ENCODE data around the gene VPS36.
"Not testable (repeated sequence)": the region's sequence is repeated elsewhere in the genome, so short reads cannot be mapped to it uniquely, and the experiment has no call there.

VPS36 gene

DNA sequence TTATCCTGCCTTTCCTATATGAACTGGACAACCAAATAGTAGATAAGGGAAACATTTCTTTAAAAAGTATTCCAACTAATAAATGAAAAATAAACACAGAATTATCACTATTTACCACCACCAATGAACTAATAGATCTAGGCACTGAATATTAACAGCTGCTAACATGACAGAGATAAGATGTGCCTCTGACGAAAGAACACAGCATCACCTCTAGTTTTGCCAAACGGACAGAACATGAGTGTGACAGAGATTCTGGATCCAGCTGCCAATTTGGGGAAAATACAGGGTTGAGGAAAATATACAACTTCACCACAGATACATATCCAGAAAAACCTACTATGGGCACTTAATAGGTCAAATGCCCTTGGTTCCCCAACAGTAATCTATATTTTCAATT, 18.0 kb downstream of the VPS36 start:
- DNase-seq = no peak

DNA sequence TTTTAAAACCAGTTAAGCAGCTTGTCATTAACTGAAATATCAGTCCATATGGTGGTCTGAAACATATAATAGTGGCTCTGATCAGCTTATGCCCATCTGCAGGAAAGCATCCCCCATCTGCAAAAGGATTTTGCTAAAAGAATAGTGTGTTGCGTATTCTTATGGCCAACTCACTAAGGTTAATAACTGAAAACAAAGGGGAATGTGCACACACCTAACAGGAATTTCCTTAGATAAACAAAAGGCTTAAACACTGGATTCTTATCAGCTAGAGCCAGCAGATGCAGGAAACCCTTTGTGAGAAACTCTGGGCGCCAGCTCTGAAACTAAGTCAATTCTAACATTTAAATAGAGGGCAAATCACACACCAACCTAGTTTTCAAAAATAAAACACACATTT, 22.1 kb downstream of the VPS36 start:
- peak; percentile 99 for DNase-seq

DNA sequence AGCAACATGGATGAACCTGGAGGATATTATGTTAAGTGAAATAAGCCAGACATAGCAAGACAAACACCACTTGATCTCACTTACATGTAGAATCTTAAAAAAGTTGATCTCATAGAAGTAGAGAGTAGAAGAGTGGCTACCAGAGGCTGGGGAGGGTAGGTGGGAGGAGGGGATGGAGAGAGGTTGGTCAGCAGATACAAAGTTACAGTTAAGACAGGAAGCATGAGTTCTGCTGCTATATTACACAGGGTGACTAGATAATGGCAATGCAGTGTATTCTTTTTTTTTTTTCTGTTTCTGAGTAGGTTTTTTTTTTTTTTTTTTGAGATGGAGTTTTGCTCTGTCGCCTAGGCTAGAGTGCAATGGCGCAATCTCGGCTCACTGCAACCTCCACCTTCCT, 29.2 kb downstream of the VPS36 start:
- DNase-seq = no peak

DNA sequence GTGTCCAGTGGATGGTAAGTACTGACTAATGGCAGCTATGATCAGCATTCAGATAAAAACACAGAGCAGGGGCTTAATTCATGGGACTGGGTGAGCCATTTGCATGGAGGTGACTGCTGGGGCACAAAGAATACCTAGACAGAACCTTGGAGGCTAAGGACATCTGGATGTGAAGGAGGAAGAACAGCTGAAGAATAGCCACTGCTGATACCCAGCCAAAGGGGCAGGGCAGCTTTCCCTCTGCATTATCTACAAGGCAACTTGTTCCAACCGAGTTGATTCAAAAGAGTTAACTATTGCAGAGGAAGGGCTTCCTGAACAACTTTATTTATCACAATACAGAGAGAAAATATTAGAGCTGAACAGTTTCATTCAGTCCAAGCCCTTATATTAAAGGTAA, 31.4 kb downstream of the VPS36 start:
- no peak for DNase-seq

DNA sequence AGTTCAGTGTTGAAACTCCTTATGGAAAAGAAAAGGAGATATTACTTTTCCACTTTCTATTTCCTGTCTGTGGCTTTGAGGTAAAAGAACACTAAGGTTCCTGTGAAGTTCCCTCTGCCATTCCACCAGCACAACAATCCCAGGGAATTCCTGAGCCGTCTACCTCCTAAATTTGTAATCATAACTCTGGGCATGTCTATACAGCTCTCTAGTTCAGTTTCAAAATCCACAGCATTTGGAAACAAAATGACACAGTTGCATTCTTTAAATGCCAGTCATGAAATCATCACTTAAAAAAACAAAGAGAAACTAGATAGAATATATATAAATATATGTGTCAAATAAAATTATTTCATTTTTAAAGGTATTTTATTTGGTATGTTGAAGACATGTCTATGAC, 35.5 kb downstream of the VPS36 start:
- DNase-seq = no peak

DNA sequence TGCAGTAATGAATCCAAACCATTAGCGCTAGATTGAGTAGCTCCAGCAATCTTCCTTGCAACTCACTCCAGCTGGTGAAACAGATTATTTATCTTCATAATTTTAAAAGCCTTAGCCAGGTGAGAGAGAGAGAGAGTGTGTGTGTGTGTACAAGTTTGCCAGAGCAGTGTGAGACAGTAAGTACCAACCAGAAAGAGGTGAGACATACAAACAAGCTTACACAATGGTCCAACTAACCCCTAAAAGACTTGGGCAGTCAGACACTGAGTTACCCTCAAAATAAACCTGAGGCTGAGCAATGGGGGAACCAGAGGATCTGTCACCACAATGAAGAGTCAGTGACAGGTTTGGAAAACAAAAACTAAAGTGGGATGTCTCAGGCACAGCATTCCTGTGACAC, 36.4 kb downstream of the VPS36 start:
- DNase-seq = no peak

DNA sequence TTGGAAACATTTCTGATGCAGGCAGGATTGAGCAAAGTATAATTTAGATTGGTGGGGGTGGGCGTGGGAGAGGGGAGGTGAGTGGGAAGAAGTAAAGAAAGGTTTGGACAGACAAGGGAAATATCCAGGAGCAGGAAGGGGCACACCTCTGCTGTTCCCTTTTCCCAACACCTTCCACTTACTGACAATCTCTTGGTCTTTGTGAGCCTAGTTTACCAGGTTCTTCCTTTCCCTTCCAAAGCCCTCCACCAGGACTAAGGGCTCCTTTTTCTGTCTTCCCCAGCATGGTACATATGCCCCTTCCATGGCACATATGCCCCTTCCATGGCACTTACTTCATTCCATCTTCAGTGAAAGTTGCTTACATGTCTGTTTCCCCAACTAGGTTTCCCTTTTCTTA, 38.3 kb downstream of the VPS36 start:
- no peak for DNase-seq

DNA sequence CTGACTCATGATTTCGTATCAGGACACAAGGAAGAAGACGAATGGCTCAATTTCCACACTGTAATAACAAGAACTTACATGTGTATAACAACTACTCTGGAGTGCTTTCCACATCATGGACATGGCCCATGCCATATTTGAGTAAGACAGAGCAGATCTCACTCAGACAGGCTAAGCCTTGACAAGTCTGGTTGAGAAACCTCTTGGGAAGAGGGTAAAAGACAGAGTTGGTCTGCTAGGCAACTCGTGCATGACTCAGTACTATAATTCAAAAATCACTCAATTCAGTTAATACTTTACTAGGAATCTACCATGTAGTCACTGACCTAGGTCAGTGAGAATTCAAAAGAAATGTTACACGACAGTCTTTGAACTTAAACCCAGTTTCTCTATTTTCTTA, 38.8 kb downstream of the VPS36 start:
- DNase-seq = no peak

DNA sequence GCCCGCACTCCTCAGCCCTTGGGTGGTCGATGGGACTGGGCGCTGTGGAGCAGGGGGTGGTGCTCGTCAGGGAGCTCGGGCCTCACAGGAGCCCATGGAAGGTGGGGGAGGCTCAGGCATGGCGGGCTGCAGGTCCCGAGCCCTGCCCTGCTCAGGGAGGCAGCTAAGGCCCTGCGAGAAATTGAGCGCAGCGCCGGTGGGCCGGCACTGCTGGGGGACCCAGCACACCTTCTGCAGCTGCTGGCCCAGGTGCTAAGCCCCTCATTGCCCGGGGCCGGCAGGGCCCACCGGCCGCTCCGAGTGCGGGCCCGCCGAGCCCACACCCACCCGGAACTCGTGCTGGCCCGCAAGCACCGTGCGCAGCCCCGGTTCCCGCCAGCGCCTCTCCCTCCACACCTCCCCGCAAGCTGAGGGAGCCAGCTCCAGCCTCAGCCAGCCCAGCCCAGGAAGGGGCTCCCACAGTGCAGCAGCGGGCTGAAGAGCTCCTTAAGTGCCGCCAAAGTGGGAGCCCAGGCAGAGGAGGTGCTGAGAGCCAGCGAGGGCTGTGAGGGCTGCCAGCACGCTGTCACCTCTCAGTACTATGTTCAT, 42.3 kb downstream of the VPS36 start:
- DNase-seq = not testable (repeated sequence)

DNA sequence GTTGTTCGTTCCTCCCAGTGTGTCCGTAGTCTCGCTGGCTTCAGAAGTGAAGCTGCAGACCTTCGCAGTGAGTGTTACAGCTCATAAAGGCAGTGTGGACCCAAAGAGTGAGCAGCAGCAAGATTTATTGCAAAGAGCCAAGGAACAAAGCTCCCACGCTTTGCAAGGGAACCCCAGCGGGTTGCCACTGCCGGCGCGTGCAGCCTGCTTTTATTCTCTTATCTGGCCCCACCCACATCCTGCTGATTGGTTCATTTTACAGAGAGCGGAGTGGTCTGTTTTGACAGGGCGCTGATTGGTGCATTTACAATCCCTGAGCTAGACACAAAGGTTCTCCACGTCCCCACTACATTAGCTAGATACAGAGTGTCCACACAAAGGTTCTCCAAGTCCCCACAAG, 43.0 kb downstream of the VPS36 start:
- DNase-seq = not testable (repeated sequence)

DNA sequence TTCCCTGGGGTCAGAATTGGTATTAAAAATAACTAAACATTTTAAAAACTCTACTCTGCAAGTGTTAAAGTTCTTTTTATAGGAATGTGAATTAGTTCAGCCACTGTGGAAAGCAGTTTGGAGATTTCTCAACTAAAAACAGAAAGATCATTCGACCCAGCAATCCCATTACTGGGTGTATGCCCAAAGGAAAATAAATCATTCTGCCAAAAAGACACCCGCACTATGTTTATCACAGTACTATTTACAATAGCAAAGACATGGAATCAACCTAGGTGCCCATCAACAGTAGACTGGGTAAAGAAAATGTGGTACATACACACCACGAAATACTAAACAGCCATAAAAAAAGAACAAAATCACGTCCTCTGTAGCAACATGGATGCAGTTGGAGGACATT, 43.8 kb downstream of the VPS36 start:
- no peak for DNase-seq

DNA sequence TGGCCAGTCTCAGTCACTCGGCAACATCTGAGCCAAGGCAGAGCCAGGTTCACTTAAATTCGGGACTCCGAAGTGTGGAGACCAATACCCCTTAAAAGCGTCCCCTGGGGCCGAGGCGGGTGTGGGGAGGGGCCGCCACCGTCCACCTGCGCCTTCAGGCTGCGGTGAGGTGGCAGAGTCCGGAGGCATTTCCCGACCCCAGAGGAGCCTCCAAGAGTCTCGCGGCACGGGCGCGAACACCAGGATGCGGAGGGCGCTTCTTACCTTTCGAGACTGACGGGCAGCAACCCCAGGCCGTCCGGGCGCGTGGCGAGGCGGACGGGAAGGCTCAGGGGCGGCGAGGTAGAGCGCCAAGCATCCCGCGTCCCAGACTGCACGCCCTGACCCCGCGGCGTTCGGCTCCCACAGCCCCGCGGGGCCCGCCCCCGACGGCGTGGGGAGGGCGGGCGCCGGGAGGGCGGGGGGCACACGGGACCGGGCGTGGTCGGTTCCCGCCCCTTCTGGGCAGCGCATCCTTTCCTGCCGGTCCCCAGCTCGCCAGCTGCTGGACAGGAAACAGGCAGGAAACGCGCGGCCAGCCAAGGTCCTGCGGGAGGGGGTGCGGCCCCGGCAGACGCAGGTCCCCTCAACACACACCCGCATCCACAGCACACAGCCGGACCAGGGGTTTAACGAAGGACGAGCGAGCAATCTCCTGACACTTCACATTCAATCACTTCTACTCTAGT, 44.5 kb downstream of the VPS36 start, which contains the start of gene THSD1:
Gene THSD1, minus strand, starts transcription at position 406 of the 728 bp plus-strand sequence. CDS start 3,572 bp downstream, outside the sequence.
- peak; percentile 28 for DNase-seq

DNA sequence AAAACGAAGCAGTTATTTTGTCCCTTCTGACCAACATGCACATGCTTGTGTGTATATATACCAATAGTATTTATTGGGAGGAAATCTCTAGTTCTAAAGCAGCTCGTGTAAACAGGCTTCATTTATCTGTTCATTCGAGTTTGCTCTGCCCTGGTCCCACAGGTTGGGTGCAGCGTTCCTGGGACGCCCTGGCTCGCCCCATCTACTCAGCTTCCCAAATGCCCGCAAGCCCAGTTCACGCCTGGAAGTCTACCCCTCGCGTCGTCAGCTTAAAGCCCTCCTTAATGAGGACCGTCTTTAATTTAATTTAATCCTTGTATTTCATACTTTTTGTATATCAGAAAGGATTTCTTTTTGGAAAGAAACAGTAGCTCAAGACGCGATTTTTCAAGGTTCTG, 45.1 kb downstream of the VPS36 start:
- no peak for DNase-seq

DNA sequence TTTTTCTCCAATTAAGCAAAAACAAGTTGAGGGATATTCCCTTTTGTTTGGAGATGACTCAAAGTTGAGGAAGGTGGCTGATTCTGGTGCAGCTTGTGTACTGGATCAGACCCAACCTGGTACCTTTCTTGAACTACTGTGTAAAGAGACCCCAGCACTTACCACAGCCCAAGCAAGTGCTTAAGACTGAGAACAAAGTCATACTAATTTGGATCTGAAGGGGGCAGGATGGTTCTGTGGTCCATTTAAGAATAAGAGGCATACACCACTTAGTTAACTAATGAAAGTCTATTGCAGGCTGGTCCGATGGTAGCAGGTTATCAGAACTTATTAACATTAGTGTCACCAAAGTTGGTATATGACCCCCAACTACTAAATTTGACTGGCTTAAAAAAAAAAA, 50.7 kb downstream of the VPS36 start:
- no peak for DNase-seq

DNA sequence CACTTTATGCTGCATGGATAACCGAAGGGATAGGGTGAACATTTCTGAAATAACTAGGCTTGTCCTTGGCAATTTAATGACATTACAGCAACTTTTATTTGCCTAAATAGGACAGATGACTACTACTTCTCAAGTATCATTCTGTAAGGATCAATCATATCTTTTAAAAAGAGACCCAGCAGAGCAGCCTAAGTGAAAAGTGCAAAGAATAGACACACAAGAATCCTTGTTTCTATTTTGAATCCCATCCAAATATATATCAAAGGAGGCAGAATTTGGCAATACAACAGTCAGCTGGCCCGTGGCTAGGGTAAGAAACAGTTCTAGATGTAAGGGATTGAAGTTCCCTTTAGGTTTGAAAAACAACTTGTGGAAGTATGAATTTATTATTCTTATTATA, 51.4 kb downstream of the VPS36 start:
- no peak for DNase-seq

DNA sequence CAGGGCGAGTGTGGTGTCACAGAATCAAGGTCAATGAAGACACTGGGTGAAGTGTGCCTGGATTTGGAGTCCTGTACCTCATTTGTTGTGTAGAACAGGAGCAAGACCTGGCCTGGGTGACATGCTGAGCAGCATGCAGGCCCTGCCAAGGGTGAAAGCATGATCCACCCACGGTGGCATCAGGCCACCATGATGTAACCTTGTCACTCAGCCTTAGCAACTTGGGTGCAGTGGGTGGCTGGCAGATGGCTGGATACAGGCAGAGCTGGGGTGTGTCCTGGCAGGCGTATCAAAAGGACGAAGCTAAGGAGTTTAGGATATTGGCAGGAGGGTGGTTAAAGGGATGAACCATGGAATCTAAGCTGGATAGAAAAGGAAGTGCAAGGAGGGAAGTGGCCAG, 54.7 kb downstream of the VPS36 start:
- no peak for DNase-seq

DNA sequence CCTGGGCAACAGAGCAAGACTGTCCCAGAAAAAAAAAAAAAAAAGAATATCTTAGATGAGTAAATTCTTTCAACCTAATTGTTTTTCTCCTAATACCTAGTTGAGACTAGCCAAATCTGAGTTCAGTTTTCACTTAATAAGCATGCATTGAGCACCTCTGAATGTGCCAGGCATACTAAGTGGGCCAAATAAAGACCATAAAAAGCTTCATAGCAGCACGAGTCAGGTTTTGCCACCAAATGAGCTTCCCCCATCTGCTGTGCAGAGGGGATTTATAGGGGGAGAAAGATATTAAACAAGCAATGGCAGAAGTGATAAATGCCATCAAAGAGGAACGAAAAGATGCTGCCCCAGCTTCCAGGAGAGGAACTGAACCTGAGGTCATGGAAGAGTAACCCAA, 55.8 kb downstream of the VPS36 start:
- DNase-seq = no peak

DNA sequence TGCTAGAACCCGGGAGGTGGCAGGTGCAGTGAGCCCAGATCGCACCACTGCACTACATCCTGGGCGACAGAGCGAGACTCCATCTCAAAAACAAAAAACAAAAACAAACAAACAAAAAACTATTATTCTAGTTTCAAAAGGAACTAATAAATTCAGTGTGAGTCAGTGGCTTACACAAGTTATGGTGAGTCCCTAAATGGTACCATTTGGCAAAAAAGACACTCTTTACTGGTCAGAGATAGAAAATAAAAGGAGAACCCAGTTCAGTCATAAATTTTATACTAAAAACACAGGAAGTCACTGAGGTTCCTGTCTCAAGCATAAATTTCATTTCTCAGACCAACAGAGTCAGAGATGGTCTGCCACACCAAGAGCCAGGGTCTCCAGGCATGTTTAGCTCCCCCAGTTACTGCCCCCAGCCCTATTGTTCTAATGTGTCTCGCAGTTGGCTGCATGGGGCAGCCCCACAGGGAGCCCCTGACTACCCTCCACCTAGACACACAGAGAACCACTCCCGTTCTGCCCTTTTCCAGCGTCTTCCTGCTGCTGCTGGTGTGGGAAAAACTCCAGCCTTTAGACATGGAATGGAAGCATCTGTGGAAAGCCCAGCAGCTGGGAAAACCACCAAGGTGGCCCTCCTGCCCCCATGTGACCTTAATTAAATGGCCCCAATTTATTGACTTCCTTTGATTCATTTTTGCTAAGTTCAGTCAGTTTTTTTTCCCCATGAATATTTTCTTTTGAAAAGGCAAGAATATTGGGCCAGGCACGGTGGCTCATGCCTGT, 56.7 kb downstream of the VPS36 start:
- no peak for DNase-seq

DNA sequence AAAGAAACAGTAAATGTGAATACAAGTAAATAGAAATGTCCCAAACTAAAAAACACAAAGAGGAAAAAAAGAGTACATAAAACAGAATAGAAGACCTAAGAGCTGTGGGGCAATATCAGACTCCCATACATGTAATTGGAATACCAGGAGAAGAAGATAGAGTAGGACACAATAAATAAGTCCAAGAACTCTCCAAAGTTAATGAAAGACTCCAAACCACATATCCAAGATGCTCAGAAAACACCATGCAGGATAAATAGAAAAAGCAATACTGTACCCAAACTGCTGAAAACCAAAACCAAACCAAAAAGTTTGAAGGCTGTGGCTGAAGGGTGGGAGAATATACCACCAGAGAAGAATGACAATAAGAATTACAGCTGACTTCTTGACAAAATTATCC, 62.7 kb downstream of the VPS36 start:
- no peak for DNase-seq

DNA sequence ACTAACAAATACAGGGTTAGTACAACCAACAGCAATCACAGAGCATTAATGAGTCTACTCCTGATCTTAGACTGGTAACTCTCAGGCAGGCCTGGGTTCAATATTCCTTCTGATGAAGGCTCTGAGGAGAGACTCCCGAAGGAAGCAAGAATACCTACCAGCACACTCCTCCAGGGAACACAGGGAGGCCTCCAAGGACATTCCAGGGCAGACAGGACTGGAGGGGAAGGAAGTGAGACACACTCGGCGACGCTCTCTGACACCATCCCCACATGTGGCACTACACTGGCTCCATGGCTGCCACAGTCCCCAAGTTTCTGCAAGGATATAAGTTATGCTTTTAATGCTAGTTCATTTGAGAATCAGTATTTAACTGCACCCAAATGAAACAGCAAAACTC, 64.6 kb downstream of the VPS36 start:
- no peak for DNase-seq

DNA sequence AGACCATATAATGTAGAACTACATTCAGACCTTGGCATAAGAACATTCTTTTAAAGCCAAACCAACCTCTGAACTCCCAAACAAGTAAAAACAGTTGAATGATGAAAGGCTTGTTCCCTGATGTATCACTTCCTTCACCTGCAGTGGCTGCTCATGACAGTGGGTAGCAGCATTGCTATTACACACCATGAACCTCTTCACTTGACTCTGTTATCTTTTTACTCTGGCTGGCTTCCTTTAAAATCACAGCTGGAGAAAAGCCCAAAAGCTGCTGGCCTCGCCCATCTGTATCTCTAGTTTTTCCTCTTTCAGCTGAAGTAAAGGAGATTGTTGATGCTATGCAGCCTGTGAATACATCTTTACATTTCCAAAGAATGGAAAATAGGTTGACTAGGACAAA, 67.1 kb downstream of the VPS36 start:
- no peak for DNase-seq

DNA sequence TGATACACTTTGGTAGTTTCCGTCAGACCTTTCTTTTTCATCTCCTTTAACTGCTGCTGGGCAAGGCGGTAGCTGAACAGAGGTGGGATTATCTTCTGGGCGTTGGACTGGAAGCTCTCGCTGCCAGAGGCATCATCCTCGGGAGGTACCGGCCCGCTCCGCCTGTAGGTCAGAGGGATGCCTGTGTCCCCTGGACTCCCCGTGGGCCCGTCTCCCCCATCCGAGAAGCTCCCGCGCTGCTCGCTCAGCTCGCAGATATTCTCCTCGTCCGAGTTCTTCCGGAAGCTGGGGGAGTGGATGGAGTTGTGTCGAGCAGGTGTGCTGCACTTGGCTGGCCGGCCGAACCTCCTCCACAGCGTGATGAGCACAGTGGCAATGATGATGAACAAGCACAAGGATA, 72.1 kb downstream of the VPS36 start:
- no peak for DNase-seq

DNA sequence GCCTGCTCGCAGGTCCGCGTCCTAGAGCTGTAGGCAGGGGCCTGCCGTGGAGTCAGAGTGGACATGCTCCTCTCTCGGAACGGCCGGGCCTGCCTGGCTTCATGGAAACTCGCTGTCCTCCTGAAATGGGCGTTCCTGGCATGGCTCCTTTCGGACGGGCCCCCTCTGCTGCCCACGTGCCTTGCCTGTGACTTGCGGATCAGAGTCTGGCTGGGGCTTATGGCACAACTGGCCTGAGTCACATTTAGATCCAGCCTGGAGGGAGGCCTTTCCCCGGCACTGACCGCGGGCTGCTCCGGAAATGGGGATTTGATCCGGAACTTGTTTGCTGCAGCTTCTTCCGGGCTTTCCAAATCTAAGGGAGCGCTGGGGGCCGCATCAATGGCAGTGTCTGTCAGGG, 72.5 kb downstream of the VPS36 start:
- no peak for DNase-seq

DNA sequence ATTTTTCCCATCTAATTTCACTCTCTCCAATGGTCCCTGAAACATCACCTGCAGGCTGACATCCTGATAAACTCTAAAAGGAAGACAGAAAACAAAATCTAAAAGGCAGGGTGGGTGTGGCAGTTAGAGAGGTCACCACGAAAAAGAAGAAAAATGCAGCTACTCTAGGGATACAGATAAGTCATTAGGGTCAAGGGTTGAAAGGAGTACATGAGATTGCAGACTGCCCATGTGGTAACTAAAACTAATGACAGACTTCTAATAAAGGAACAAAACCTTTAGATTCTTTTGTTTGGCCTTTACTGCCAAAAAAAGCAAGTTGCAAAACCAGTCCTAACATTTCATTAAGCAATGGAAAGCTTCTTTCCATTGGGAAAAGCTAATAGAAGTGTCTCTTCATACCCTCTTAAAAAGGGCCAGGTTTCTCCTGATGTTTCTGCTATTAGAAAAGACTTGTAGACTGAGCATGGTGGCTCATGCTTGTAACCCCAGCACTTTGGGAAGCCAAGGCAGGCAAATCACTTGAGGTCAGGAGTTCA, 75.5 kb downstream of the VPS36 start:
- DNase-seq = no peak
